Measurements from ENCODE around the gene PROCA1.
"Not testable (repeated sequence)": the region's sequence is repeated elsewhere in the genome, so short reads cannot be mapped to it uniquely, and the experiment has no call there.

PROCA1 gene

DNA sequence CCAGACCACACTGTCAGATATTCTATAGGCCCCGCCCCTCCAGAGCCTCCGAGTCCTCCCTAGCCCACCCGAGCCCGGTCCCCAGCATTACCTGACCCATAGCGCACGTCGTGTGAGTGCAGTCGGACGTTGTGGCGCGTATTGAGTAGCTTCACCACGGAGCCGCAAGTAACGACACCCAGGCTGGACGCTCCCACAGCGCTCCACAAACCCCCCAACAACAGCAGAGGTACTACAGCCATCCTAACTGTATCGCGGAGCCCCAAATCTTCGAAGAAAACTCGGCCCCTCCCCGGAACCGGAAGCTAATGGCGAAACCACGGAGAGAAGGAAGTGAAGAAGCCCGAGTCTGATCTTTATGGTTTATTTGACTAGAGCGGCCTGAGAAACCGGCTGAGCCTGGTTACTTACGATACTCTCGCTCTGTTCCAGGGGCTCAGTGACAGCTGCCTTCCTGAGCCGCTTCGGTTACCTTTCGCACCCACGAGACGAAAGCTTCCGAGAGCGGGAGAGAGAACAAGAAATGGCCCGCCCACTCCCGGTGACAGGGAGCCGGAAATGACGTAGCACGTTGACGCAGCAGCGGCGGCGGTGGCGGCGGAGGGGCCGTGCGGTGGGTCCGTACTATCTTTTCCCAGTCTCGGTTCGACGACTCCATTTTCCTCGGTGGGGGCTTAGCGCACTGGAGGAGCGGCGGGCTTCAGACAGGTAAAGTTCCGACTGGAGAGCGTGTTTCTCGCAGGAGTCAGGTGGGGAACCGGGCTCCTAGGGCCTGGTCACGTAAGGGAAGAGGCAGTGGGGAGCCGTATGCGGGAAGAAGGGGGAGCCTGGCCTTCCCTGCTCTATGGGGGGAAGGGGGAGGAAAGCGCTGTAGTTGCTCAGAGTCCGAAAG, 49.8 kb downstream of the PROCA1 start, which contains the start of the genes SDF2 and SUPT6H:
Gene SDF2, minus strand, starts transcription at position 272 of the 892 bp plus-strand sequence. Its CDS starts 30 bp downstream, at position 242.
Gene SUPT6H, plus strand, starts transcription at position 571 of the 892 bp plus-strand sequence. CDS start 11,197 bp downstream, outside the sequence.
- DNase-seq: peak; percentile 53

DNA sequence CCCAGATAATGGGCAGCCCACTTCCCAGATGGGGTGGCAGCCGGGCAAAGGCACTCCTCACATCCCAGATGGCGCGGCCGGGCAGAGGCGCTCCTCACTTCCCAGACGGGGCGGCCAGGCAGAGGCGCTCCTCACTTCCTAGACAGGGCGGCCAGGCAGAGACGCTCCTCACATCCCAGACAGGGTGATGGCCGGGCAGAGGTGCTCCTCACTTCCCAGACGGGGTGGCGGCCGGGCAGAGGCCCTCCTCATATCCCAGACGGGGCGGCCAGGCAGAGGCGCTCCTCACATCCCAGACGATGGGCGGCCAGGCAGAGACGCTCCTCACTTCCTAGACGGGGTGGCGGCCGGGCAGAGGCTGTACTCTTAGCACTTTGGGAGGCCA, 52.2 kb downstream of the PROCA1 start:
- DNase-seq: not testable (repeated sequence)

DNA sequence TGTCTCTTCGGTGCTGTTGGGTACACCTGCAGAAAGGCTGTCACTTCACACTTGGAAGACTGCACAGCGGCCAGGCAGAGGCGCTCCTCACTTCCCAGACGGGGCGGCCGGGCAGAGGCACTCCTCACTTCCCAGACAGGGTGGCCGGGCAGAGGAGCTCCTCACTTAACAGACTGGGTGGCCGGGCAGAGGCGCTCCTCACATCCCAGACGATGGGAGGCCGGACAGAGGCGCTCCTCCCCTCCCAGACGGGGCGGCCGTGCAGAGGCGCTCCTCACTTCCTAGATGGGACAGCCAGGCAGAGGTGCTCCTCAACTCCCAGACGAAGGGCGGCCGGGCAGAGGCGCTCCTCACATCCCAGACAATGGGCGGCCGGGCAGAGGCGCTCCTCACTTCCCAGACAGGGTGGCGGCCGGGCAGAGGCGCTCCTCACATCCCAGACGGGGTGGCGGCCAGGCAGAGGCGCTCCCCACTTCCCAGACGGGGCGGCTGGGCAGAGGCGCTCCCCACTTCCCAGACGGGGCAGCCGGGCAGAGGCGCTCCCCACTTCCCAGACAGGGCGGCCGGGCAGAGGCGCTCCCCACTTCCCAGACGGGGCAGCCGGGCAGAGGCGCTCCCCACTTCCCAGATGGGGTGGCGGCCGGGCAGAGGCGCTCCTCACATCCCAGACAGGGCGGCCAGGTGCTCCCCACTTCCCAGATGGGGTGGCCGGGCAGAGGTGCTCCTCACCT, 52.8 kb downstream of the PROCA1 start:
- not testable (repeated sequence) for DNase-seq

DNA sequence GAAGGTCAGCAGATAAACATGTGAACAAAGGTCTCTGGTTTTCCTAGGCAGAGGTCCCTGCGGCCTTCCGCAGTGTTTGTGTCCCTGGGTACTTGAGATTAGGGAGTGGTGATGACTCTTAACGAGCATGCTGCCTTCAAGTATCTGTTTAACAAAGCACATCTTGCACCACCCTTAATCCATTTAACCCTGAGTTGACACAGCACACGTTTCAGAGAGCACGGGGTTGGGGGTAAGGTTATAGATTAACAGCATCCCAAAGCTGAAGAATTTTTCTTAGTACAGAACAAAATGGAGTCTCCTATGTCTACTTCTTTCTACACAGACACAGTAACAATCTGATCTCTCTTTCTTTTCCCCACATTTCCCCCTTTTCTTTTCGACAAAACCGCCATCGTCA, 53.3 kb downstream of the PROCA1 start:
- DNase-seq: not testable (repeated sequence)

DNA sequence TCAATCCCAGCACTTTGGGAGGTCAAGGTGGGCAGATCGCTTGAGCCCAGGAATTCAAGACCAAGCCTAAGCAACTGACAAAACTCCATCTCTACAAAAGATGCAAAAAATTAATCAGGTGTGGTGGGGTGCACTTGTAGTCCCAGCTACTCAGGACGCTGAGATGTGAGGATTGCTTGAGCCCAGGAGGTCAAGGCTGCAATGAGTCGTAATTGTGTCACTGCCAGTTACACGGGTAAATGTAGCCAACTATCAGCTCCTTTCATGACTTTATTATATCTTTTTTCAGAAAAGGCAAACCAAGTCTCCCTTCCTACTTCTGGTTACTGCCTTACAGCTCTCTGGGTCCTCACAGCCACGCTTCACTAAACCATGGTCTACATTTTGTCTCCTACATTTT, 53.9 kb downstream of the PROCA1 start:
- DNase-seq: no peak

DNA sequence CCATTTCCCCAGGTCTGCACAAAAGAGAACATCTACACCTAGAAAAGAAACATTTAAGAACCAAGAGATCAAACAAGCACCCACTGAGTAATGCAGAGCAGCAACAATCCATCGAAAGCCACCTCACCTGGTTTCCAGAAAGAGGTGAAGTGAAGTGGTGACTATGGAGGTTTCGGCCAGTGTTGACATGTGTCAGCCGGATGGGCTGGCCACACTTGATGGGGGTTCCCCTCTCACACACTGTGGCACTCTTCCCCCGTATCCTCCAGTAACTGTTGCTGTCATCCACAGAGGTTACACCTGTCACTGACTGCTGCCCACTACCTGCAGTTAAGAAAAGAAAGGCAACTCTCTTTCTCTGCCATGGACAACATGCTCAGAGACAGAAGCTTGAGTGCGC, 56.5 kb downstream of the PROCA1 start:
- DNase-seq: no peak
